DND-41 (cell line): ENCODE results near the gene KIF17.

Experiments used
- ATAC-seq: fragments of 200-7000 bp; cut with Tn5 transposase; 3 replicates; pipeline ENCODE4 v1.9.1; 2021; ENCODE audit warnings: low read depth; ENCODE audit not compliant: insufficient read depth
- DNase-seq: peaks from one replicate; pipeline ENCODE4 v3.0.0-alpha.2; 2020
- H2AFZ ChIP-seq: 2 replicates; pipeline ENCODE4 v1.6.0; 2012; ENCODE audit warnings: low read depth, low read length
- H3K27ac ChIP-seq: 2 replicates; pipeline ENCODE4 v1.5.1; 2012; ENCODE audit warnings: low read length, inconsistent platforms
- H3K27me3 ChIP-seq: fragments of 200-600 bp; sonication (generic); 2 replicates; pipeline ENCODE4 v1.6.0; 2012; ENCODE audit warnings: low read length, mild to moderate bottlenecking, inconsistent platforms; ENCODE audit not compliant: insufficient read depth, poor library complexity
- H3K36me3 ChIP-seq: 2 replicates; pipeline ENCODE4 v1.5.1; 2012; ENCODE audit warnings: low read length, inconsistent platforms; ENCODE audit not compliant: insufficient read depth
- H3K4me1 ChIP-seq: 2 replicates; pipeline ENCODE4 v1.5.1; 2012; ENCODE audit warnings: mild to moderate bottlenecking, low read length; ENCODE audit not compliant: insufficient read depth
- H3K4me2 ChIP-seq: 2 replicates; pipeline ENCODE4 v1.6.0; 2012; ENCODE audit warnings: mild to moderate bottlenecking, moderate library complexity, low read length, inconsistent platforms; ENCODE audit not compliant: insufficient read depth
- H3K4me3 ChIP-seq, 2 experiments: fragments of 200-600 bp in 1 of 2; shearing (Covaris generic) in 1 of 2; 2 replicates each; pipeline ENCODE4 v1.5.1; 2012 to 2016; ENCODE audit warnings: inconsistent platforms in 2 of 2, low read length in 2 of 2, mild to moderate bottlenecking in 2 of 2, low read depth in 1 of 2, moderate library complexity in 1 of 2
- H3K79me2 ChIP-seq: 2 replicates; pipeline ENCODE4 v1.6.0; 2012; ENCODE audit warnings: low read length, inconsistent platforms; ENCODE audit not compliant: insufficient read depth
- H3K9ac ChIP-seq: 2 replicates; pipeline ENCODE4 v1.6.0; 2012; ENCODE audit warnings: low read depth, mild to moderate bottlenecking, inconsistent platforms, low read length, moderate library complexity
- H3K9me3 ChIP-seq: 2 replicates; pipeline ENCODE4 v1.5.1; 2012; ENCODE audit warnings: low read length, moderate library complexity, mild to moderate bottlenecking, inconsistent platforms; ENCODE audit not compliant: insufficient read depth, severe bottlenecking
- H4K20me1 ChIP-seq: 2 replicates; pipeline ENCODE4 v1.6.0; 2012; ENCODE audit warnings: low read length; ENCODE audit not compliant: insufficient read depth
- CTCF ChIP-seq: IDR thresholded peaks from 2 replicates; pipeline ENCODE4 v1.5.1; 2012; ENCODE audit warnings: borderline replicate concordance, low read length, moderate library complexity, mild to moderate bottlenecking; ENCODE audit not compliant: poor library complexity, severe bottlenecking; ENCODE audit errors: extremely low read depth
- EZH2 ChIP-seq: IDR thresholded peaks from 3 replicates; pipeline ENCODE4 v1.6.1; 2012; ENCODE audit warnings: borderline replicate concordance, low read depth, mild to moderate bottlenecking, moderate library complexity, low read length, inconsistent platforms; ENCODE audit not compliant: severe bottlenecking

KIF17 gene

GRCh38 chr1:20699558-20699957 is 18.2 kb downstream of the KIF17 start:
- no peaks in the 10 kb centered on the region for H3K79me2 ChIP-seq
- no peak for ATAC-seq
- no peaks in the 10 kb centered on the region for H3K36me3 ChIP-seq
- H4K20me1 ChIP-seq: no peaks in the 10 kb centered on the region
- H3K9me3 ChIP-seq: no peaks in the 10 kb centered on the region
- H3K27me3 ChIP-seq: no peaks in the 10 kb centered on the region
- TF ChIP-seq EZH2 (no peak), CTCF (no peak)
- H3K9ac ChIP-seq: no peak overlapping the region
- H2AFZ ChIP-seq: no peak overlapping the region
- no peak overlapping the region for H3K4me2 ChIP-seq
- H3K4me1 ChIP-seq: peaks cover 16% of the 10 kb centered on the region
- H3K27ac ChIP-seq: no peak overlapping the region
- H3K4me3 ChIP-seq: no peak overlapping the region
- no peak for DNase-seq

GRCh38 chr1:20698195-20698910 is 19.5 kb downstream of the KIF17 start:
- Histone ChIP-seq H3K4me2 (no peak overlapping the region), H3K9ac (no peak overlapping the region)

DNA sequence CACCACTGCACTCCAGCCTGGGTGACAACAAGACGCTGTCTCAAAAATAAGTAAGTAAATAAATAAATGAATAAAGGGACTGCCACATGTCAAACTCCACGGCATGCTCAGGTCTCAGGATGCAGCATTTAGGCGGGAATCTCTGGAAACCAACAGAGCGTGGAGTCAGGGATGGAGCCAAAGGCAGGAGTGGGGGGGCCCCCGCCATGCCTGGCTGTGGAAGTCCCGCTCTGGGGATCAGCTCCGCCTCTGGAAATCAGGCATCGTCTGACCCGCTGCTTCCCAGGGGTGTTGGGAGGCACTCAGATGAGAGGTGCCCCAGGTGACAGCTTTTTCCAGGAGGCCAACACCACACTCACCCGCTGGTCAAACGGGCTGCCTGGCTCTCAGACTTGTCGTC is 20.2 kb downstream of the KIF17 start:
- Histone ChIP-seq H3K4me3 (no peak overlapping the region), H3K4me2 (no peak overlapping the region), H3K9me3 (no peaks in the 10 kb centered on the region), H3K27me3 (no peaks in the 10 kb centered on the region), H3K4me1 (peaks cover 16% of the 10 kb centered on the region), H2AFZ (no peak overlapping the region), H3K36me3 (no peaks in the 10 kb centered on the region), H3K27ac (no peak overlapping the region), H3K9ac (no peak overlapping the region), H3K79me2 (no peaks in the 10 kb centered on the region), H4K20me1 (no peaks in the 10 kb centered on the region)
- TF ChIP-seq CTCF (no peak), EZH2 (no peak)
- no peak for DNase-seq
- ATAC-seq: no peak

More at GRCh38 chr1:20698195-20698910, 19.5 kb downstream of the KIF17 start:
- Histone ChIP-seq H3K4me3 (no peak overlapping the region), H3K27me3 (no peaks in the 10 kb centered on the region), H3K79me2 (no peaks in the 10 kb centered on the region), H4K20me1 (no peaks in the 10 kb centered on the region), H3K9me3 (no peaks in the 10 kb centered on the region), H3K36me3 (no peaks in the 10 kb centered on the region), H2AFZ (no peak overlapping the region), H3K27ac (no peak overlapping the region), H3K4me1 (peaks cover 16% of the 10 kb centered on the region)
- no peak for TF ChIP-seq CTCF
- no peak for TF ChIP-seq EZH2
- no peak for DNase-seq
- ATAC-seq: no peak
